A673 (cell line): ENCODE results near the gene PPP6R1.

Experiments used
- CTCF ChIP-seq: fragments of 300-800, 200-600 bp; sonication (generic); conservative IDR thresholded peaks from 2 replicates; pipeline ENCODE4 v1.5.1; 2017; ENCODE audit warnings: low read depth, mild to moderate bottlenecking, antibody characterized with exemption, low read length, moderate library complexity, mixed read lengths
- EZH2 ChIP-seq: fragments of 200-600 bp; sonication (generic); IDR thresholded peaks from 2 replicates; pipeline ENCODE4 v1.6.1; 2017; ENCODE audit warnings: borderline replicate concordance, low read depth, mild to moderate bottlenecking, mixed read lengths, antibody characterized with exemption, low read length; ENCODE audit not compliant: poor library complexity, severe bottlenecking

- TF ChIP-seq EZH2, result no peak
- no peak for TF ChIP-seq CTCF
These were observed 10.5 kb upstream of the PPP6R1 start for GRCh38 chr19:55269299-55269698.
